Kidney epithelial cell (primary cell): ENCODE results near the gene CHERP. TPM values are rescaled to one million over a fixed set of nuclear protein-coding genes. Genes with fewer than 3 reads are reported as not detected.
"Not testable (repeated sequence)": the region's sequence is repeated elsewhere in the genome, so short reads cannot be mapped to it uniquely, and the experiment has no call there.

Experiments used
- DNase-seq: peaks from one replicate; pipeline ENCODE4 v3.0.0-alpha.2; 2010; ENCODE audit warnings: low read depth
- H3K27me3 ChIP-seq: 2 replicates; pipeline ENCODE4 v1.6.0; 2011; ENCODE audit warnings: low read length; ENCODE audit not compliant: control insufficient read depth, insufficient read depth
- H3K36me3 ChIP-seq: 2 replicates; pipeline ENCODE4 v1.5.1; 2011; ENCODE audit warnings: low read length; ENCODE audit not compliant: control insufficient read depth, insufficient read depth
- H3K4me3 ChIP-seq: 2 replicates; pipeline ENCODE4 v1.5.1; 2011; ENCODE audit warnings: low read depth, mild to moderate bottlenecking, control low read depth, low read length
- CTCF ChIP-seq: IDR thresholded peaks from 2 replicates; pipeline ENCODE4 v1.5.1; 2011; ENCODE audit warnings: mild to moderate bottlenecking, moderate library complexity, low read length, control low read depth, inconsistent platforms; ENCODE audit not compliant: insufficient read depth, poor library complexity, severe bottlenecking
- total RNA-seq: library from RNA; depleted of rRNA; stranded (reverse); fragments of >200 nt; gene quantifications from 2 replicates; pipeline ENCODE4 v1.2.3, GENCODE V29; 2015

The CHERP gene
- total RNA-seq, 1 donor from 2014 or later, result 10.3 TPM

GRCh38 chr19:16554776-16555175, 12.5 kb upstream of the CHERP start:
- no peak for DNase-seq
- TF ChIP-seq CTCF, result no peak
- H3K36me3 ChIP-seq, result peaks cover 2% of the 10 kb centered on the region
- no peaks in the 10 kb centered on the region for H3K27me3 ChIP-seq
- no peak overlapping the region for H3K4me3 ChIP-seq

DNA sequence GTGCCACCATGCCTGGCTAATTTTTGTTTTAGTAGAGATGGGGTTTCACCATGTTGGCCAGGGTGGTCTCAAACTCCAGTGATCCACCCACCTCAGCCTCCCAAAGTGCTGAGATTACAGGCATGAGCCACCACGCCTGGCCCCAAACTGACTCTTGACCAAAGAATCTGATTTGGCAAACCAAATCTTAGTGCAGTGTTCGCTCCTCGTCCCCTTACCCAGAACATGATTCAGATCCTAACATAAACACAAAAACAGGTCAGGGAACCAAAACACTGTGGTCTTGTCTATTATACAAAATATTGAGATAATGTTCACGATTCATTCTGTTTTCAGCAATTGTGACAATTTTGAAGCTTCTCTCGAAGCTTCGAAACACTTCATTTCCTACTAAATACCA, 9.7 kb upstream of the CHERP start:
- not testable (repeated sequence) for DNase-seq, H3K27me3 ChIP-seq, H3K36me3 ChIP-seq, H3K4me3 ChIP-seq

DNA sequence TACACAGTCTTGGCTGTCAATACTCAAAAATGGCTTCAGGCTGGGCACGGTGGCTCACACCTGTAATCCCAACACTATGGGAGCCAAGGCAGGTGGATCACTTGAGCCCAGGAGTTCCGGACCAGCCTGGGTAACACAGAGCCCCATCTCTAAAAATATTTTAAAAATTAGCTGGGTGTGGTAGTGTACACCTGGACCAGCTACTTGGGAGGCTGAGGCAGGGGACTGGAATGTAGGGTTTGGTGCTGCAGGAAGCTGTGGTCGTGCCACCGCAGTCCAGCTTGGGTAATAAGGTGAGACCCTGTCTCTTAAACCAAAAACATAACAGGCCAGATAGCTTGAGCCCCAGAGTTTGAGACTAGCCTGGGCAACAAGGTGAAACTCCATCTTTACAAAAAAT, 6.7 kb upstream of the CHERP start:
- no peaks in the 10 kb centered on the region for H3K36me3 ChIP-seq
- H3K27me3 ChIP-seq, result no peaks in the 10 kb centered on the region
- no peak overlapping the region for H3K4me3 ChIP-seq
- DNase-seq, result no peak
- TF ChIP-seq CTCF, result no peak

- no peak for DNase-seq
- TF ChIP-seq CTCF, result no peak
- Histone ChIP-seq H3K4me3 (no peak overlapping the region), H3K27me3 (no peaks in the 10 kb centered on the region), H3K36me3 (peaks cover 1% of the 10 kb centered on the region)
Observed at GRCh38 chr19:16544473-16545231, 2.4 kb upstream of the CHERP start.

DNA sequence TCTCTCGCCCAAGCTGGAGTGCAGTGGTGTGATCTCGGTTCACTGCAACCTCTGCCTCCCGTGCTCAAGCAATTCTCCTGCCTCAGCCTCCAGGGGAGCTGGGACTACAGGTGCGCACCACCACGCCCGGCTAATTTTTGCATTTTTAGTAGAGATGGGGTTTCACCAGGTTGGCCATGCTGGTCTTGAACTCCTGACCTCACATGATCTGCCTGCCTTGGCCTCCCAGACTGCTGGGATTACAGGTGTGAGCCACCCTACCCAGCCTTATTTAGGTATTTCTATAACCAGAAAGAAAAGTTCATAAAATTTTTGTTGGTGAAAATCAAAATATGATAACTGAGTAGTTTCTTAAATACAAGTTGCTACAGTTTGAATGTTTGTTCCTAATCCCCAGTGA, 1.5 kb upstream of the CHERP start:
- not testable (repeated sequence) for DNase-seq, H3K27me3 ChIP-seq, H3K36me3 ChIP-seq, H3K4me3 ChIP-seq

- Histone ChIP-seq H3K36me3 (peaks cover 3% of the 10 kb centered on the region), H3K27me3 (no peaks in the 10 kb centered on the region), H3K4me3 (peak overlapping the region; percentile 99)
- no peak for TF ChIP-seq CTCF
- no peak for DNase-seq
Observed at GRCh38 chr19:16542910-16543472, 754 bp upstream of the CHERP start.

DNA sequence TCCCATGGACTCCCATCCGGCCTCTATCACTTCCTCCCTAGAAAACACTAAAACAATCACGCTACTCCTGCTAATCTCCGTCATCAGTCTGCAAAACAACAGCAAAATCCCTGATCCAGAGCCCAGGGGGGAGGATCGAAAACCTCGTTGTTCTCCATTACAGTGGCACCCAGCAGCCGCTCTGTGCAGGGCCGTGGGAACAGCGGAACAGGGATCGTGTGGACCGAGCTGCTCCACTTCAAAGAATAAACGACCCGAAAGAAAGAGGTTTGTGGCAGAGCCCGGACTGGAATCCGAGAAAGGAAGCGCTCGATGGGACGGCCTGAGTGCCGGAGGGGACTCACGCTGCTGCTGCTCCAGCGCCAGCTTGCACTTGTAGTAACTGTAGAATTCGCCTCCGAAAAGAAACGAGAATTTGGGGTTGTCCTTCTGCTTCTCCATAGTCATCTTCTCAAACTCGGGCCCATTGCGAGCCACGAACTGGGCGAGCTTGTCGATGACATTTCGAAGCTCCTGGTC, 652 bp downstream of the CHERP start:
- Histone ChIP-seq H3K36me3 (peaks cover 4% of the 10 kb centered on the region), H3K4me3 (peak overlapping the region; percentile 99), H3K27me3 (no peaks in the 10 kb centered on the region)
- no peak for TF ChIP-seq CTCF
- no peak for DNase-seq
